SHP77 treated with DMSO at 0.1 percent for 48 hours (cell line): ENCODE data around the gene AQR.
"Not testable (repeated sequence)": the region's sequence is repeated elsewhere in the genome, so short reads cannot be mapped to it uniquely, and the experiment has no call there.

Experiments
- DNase-seq: peaks from one replicate; lab custom pipeline; 2025; lab: John Stamatoyannopoulos, UW

Gene AQR

DNA sequence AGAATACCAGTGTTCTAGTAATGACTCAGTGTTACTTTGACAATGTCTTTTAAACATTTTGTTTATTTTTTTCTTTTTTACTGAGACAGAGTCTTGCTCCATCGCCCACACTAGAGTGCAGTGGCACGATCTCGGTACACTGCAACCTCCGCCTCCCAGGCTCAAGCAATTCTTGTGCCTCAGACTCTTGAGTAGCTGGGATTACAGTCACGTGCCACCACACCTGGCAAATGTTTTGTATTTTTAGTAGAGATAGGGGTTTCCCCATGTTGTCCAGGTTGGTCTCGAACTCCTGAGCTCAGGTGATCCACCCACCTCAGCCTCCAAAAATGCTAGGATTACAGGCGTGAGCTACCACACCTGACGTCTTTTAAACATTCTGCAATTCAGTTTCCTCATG is 15.7 kb downstream of the AQR start:
- no peak for DNase-seq

DNA sequence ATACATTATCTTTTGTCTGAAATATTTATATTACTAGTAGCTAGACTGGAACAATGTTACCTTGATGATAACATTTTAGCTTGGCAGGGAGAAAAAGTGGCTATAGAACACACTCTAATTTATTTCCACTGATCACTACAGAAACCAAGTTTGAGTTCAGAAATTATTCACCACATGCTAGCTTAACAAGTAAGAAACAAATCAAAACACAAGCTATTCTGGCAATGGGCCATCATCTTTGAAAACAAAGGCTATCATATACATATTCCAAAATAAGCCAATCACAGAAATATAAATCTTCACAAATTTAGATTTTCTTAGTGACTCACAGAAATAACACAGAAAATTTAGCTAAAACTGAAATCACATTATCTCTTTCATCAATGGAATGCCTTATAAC is 17.1 kb downstream of the AQR start:
- no peak for DNase-seq

DNA sequence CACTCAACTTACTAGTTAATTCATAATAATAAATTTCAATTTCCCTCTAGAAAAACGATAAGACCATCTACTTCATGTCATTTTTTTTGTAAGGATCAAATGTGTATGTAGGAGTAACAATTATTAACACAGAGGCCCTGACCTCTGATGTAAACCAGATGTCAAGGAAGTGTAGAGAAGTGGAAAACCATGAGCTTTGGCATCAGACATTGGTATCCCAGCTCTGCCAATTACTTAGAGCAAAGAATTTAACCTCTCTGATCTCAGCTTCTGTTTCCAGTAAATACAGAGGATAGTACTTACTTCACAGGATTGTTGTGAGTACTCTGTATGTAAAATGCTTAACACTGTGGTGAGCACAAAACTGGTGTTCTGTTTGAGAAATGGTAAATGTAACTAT is 17.5 kb downstream of the AQR start:
- DNase-seq, result no peak

DNA sequence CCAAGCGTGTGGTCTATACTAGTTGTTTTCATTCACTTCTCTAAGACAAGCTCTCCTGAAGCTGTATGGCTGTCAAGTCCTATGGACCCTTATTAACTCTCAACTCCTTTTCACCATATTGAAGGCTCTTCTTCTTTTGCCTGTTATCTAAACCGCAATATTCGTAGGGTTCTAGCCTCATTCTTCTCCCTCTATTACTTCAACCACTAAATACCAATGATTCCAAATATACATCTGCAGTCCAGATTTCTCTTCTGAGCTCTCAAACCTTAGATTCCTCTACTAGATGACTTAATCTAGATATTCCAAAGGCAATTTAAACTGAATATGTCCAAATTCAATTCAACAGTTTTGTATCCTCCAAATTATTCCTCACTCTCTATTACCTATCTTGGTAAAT is 24.6 kb downstream of the AQR start:
- DNase-seq, result no peak

DNA sequence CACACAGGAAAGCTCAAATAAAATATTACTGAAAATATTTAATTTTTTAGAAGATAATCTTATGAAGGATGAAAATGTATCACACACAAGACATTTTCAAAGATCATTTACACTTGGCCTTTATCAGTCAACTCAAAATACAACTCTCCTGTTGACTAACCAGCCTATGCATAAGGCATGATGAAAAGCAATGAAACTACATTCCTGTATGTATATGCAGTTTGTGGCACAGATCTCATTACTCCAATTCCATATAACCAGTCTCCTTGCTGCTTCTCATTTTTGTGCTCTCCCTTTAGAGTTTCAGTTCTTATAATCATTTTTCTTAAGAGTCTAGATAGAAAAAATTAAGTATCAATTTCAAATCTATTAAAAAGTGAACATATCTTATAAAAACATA is 25.8 kb downstream of the AQR start:
- no peak for DNase-seq

DNA sequence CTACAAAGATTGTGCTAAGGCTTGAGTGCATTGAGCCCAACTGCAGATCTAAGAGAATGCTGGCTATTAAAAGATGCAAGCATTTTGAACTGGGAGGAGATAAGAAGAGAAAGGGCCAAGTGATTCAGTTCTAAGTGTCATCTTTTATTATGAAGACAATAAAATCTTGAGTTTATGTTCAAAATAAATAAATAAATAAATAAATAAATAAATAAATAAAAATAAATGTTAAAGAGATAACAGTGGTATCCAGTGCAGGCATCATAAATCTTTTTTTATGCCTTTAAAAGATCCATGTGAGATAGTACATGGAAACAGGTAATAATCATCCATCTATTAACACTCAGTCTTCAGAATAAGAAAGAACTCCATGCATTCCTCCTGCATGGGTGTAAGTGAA is 26.3 kb downstream of the AQR start:
- not testable (repeated sequence) for DNase-seq

DNA sequence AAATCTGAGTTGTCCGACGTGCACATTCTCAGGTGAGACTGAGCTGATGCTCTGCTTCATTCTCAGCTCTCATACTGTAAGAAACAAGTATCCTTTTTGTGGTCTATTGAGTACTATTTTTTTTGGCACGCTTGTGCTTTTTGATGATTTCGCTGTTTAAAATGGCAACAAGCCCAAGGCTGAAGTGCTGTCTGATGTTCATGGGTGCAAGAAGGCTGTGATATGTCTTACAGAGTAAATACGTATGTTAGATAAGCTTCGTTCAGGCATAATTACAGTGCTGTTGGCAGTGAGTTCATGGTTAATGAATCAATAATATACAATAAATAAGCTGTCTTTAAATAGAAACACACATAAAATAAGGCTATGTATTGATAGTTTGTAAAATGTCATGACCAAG is 27.2 kb downstream of the AQR start:
- DNase-seq, result no peak

DNA sequence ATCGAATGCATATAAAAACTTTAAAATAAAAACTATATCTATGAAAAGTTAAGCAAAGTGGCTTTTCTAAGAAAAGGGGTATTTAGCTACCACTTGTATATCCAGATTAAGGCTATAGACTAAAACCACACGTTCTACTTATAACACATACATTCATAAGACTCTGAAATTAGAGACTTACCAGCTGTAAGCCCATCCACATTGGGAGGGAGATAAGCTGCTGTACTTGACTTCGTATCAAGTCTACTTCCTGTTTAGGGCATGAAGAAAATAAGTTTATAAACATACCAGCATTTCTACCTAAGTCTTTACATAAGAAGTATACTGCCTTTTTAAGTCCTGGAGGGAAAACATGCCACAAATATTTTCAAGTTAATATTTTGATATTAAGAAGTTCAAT is 27.7 kb downstream of the AQR start:
- no peak for DNase-seq

DNA sequence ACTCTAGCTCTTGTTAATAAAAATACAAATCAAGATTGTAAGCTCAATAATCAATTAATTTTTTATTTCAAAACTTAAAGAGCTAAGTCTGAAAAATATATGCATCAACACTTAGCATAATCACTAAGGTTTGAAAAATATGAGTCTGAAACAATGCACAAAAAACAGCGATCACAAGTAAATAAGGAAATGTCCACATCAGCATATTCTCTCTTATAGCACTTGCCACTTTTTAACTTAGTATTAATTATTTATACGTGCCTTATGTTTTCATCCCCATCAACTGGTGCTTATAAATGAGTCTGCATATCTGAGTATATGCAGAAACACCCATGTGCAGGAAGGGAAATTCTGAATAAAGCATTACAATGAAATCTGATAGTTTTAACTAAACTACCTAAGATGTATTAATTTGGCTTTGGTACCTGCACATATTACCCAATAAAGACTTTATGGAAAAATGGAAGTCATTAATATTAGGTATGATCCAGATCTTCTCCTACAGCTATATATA is 28.3 kb downstream of the AQR start:
- DNase-seq, result no peak

DNA sequence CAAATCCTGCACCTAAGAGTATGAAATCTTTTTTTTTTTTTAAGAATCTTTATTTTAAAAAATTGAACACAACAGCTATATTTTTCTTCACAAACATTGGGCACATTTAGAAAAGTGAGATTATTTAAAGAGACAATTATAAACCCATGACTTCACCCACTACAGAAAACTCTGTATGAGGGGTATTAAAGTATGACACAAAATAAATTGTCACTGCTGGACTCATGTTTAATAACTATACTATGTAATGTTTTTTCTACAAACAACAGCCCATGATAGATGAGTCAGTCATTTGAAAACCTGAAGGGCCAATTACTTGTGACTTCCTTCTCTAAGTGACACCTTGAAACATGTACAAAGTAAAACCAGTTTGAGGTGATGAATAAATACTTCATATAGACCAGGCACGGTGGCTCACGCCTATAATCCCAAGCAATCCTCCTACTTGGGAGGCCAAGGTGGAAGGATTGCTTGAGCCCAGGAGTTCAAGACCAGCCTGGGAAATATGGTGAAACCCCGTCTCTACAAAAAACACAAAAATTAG is 36.0 kb downstream of the AQR start:
- no peak for DNase-seq

DNA sequence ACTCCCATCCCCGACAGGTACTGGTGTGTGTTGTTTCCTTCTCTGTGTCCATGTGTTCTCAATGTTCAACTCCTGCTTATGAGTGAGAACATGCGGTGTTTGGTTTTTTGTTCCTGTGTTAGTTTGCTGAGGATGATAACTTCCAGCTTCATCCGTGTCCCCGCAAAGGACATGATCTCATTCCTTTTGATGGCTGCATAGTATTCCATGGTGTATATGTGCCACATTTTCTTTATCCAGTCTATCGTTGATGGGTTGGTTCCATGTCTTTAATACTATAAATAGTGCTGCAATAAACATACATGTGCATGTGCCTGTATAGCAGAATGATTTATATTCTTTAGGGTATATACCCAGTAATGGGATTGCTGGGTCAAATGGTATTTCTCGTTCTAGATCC is 41.2 kb downstream of the AQR start:
- DNase-seq, result not testable (repeated sequence)

DNA sequence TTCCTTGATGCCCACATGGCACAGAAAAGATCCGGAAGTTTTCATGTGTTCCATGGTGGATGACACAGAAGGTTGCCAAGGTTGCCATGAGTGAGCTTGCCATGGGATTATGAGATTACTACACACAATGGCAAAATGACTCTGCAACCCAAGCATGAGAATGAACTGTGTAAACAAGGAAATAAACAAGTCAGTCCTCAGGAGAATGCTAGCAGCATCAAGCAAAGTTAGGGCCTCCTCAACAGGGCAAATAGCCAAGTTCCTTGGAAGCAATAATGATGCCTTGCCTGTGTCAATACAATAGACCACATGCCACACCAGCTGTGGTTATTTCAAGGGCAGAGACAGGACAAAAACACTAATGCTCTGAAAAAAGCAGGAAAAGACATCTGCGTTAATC is 41.8 kb downstream of the AQR start:
- DNase-seq, result no peak

DNA sequence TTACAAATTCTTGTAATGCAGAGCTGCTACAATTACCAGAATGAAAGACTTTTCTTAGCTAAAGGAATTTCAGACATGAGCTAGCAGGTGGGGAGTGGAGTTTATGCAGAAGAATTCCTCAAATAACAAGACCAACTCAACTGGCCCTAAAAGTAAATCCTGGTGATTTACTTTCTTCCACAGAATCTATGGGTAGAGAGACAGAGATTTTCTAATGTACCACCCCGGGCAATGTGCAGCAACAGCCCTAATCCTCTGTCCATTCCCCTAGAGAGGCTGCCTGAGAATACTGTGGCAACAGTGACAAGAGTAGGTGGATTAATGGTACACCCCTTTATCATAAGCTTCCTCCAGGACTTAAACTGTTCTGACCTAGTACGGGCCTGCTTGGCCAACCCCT is 55.2 kb downstream of the AQR start:
- DNase-seq, result no peak

DNA sequence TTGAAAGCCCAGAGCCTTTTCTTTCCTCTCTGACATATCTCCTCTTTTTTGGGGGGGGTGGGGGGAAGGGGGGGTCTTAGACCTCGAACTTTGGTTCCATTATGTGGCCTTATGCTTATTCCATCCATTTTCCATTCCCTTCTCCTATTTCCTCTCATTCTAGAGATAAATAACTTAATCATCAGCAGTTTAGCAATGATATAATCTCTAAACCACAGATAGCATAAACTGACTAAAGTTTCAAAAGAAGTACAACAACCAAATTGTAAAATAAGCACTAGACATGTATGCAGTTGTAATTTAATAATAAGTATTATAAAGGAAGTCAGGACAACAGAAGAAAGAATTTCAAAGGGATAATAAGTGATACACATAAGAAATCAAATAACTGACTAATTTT is 64.5 kb downstream of the AQR start:
- DNase-seq, result no peak

DNA sequence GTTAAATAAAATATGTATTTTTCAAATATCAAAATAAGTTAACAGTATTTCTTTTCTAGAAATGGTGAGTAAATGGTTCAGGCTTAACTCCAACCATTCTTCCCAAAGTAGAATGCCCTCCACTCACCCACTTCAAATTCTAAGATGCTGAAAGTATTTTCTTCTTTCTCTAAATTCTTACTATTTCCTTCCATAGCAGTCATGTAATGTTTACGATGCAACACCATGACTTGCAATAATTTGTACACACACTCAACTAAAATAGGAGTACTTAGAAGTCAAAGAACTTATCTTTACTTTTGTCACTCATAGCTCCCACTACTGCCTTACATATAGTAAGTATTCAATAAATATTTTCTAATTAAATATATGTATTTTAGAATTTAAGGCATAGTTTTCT is 65.0 kb downstream of the AQR start:
- DNase-seq, result no peak

DNA sequence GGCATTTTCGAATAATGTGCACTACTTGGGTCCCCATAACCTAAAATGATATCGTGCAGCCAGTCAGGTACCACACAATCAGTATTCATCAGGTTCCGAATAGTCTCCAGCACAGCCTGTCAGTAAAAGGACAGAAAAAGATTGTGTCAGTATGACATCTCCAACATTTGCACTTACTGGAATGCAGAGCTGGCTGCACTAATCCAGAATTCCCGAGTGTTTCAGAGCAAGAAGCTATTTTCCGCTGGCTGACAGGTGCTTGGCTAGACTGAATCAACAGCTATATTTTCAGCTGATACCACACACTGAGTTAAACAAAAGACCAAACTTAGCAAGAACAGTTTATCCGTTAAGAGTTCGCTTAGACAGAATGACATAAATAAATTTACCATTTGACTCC is 68.8 kb downstream of the AQR start:
- no peak for DNase-seq

DNA sequence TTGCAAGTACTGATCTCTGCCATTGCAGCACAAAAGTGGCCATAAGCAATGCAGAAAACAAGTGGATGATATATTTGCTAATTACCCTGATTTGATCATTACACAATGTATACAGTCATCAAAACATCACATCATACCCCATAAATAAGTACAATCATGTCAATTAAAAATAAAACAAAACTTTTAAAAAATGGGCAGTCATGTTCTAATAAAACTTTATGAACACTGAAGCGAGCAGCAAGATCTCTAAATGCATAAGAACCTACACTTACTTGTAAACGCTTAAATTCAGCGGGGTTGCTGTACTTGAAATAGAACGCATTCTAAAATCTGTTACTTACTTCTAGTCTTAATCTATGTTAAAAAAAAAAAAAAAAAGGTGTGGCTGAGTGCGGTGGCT is 73.4 kb downstream of the AQR start:
- no peak for DNase-seq

DNA sequence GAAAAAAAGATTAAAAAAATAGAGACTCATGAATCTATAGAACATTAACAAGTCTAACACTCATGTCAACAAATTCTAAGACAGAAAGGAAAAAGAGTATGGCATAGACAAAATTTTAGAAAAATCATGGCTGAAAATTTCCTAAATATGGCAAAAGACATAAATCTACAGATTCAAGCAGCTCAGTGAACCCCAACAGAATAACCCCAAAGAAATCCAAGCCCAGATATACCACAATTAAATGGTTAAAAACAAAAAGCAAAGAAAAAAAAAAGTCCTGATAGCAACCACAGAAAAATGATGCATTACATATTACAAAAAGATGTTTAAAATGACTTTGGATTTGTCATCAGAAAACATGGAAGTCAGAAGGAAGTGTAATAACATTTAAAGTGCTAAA is 75.6 kb downstream of the AQR start:
- DNase-seq, result no peak

DNA sequence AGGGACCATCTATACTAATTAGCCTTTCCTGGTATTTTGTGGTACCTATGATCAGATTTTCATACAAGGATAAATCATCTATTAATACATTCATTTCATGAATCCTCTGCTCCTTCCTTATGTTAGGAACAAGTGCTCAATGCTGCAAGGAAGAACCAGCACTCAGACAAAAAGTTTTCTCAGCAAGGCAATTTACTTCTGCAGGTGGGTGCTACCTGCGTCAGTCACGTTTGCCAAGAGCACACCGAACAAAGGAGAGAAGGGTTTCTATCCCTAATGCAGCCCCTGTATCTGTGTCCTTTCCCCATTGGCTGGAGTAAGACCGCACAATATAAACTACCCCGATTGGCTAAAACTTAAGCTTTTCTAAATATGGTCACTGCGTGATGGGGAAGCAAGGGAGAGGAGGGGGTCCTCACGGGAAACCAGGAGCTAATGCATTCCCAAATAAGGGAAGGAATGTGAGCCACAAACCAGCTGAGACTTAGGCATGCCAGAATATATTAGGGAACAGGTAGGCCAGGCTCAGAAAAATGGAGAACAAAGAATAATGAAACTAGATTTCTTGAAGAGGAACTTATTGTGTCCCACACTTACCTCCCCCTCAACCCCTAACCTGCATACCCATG is 76.5 kb downstream of the AQR start:
- no peak for DNase-seq

DNA sequence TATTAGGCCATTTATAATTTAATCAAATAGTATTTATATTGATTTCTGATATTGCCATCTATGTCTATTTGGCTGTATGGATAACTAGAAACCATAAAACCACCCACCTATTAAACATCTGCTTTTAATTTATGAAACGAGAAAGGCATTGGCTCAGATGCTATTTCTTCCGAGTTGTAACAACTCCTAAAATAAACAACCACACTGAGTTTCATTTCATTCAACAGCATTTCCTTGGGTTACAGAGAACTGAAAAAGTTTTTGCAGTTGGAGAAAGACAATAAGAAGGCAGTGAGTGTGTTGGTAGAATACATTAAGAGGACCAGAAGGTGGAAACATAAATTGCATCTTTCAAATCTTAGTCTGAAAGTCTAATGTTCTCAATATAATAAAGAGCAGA is 79.1 kb downstream of the AQR start:
- no peak for DNase-seq

DNA sequence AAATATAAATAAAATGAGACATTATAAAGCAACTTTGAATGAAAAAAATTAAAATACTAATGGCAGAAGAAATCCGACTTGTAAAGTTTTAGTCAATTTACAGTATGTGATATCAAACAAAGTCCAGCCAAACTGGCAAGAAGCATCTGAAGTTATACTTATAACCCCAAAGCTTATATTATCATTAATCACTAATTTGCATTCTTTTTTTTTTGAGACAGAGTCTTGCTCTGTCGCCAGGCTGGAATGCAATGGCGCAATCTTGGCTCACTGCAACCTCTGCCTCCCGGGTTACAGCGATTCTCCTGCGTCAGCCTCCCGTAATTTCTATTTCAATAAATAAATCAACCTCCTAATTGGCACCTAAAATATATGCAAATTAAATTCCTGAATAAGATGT is 80.1 kb downstream of the AQR start:
- no peak for DNase-seq

DNA sequence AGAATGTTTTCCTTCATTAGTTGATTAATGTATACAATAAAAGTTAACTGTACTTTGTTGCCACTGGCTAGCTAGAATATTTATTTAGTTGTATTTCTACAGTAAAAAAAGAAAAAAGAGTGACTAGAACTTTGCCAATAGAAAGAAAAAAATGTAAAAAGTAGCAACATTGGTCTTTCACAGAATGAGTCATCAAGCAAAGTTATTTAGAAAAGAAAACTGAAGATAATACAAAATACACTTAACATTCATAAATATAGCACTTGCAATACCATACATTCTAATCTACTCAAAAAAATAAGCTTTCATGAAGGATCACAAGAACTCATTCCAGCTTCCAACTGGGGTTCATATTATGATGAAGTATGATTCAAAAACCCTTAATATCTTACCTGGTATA is 83.4 kb downstream of the AQR start:
- no peak for DNase-seq

DNA sequence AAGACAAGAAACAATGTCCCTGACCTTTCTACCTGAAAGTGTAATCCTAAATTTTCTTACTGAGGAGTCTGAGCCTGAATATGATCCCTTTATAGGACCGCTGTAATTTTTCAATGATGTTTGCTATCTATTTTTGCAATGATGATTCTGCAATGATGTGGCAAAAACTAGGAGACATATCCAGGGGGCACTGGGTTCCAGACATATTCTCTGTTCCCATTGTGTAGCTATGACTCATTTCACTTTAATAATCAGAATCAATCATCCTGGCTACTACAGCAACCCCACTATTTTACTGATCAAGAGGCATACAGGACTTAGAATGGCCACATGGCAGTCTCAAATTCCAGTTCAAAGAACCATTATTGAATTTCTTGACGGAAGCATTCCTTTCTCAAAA is 85.9 kb downstream of the AQR start:
- DNase-seq, result no peak

DNA sequence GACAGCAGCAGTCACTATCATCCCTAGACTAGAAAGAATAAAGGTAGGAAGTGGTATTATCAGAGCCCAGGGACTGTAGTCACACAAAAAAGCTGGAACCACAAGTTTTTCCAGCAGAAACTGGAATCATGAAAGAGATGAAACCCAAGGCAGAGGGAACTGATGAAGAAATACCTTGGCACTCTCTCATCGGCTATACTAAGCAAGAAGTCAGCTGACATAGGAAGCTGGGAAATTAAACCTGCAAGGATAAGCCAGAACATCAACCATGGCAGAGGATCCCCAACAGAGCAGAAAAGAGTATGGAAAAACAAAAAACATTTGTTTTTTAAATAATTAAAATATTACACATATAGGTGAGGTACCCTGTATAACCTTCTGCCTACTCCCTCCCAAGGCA is 86.5 kb downstream of the AQR start:
- DNase-seq, result no peak
